A549 (cell line): ENCODE results near the gene CELSR1.

Experiments
- CEBPB ChIP-seq, 2 experiments: fragments of >200 bp in 1 of 2; sonication (Bioruptor Twin) in 1 of 2; formaldehyde crosslinking in 1 of 2; IDR thresholded peaks; 2 replicates each; pipeline ENCODE4 v1.6.1; 2012 to 2016
- CHD2 ChIP-seq: fragments of 150-350 bp; IDR thresholded peaks from 2 replicates; pipeline ENCODE4 v1.6.1; 2014; ENCODE audit warnings: low read length; ENCODE audit not compliant: partially characterized antibody
- HDAC2 ChIP-seq: fragments of 200-600 bp; sonication (generic); IDR thresholded peaks from 2 replicates; pipeline ENCODE4 v1.6.1; 2016
- JUNB ChIP-seq: fragments of >200 bp; sonication (Bioruptor Twin); formaldehyde crosslinking; IDR thresholded peaks from 2 replicates; pipeline ENCODE4 v1.6.1; 2016
- MAFK ChIP-seq: fragments of 450-650 bp; IDR thresholded peaks from 2 replicates; pipeline ENCODE4 v1.6.1; 2014; ENCODE audit not compliant: partially characterized antibody
- POLR2A ChIP-seq: IDR thresholded peaks from 2 replicates; pipeline ENCODE4 v1.6.1; 2012; ENCODE audit warnings: mild to moderate bottlenecking, low read length
- REST ChIP-seq: fragments of 200-600 bp; sonication (generic); IDR thresholded peaks from 2 replicates; pipeline ENCODE4 v1.6.1; 2016; ENCODE audit warnings: antibody characterized with exemption, mild to moderate bottlenecking, moderate library complexity
- TF ChIP-seq, protein P1 (sequence below): fragments of >200 bp; sonication (Bioruptor Twin); formaldehyde crosslinking; IDR thresholded peaks from 3 replicates; pipeline ENCODE4 v1.5.1; 2016
- TF ChIP-seq, protein P2 (sequence below): IDR thresholded peaks from 2 replicates; pipeline ENCODE4 v1.6.1; 2012

DNA sequence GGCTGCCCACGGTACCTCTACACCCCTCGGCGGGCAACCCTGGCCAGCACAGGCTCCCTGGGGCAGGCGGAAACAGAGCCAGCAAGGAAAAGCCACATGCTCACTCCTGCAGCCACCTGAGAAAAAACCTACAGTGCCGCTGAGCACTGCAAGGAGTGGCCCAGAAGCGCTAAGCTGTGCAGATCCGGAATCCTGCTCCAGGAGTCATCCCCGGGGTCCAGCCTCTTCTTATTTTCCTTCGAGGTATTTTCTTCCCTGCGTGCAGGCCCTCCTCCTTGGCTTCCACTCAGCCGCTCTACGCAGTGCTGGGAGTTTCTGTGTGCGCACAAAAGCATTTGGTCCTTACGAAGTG lies 120.9 kb downstream of the CELSR1 start:
- TF ChIP-seq, protein P1, sequence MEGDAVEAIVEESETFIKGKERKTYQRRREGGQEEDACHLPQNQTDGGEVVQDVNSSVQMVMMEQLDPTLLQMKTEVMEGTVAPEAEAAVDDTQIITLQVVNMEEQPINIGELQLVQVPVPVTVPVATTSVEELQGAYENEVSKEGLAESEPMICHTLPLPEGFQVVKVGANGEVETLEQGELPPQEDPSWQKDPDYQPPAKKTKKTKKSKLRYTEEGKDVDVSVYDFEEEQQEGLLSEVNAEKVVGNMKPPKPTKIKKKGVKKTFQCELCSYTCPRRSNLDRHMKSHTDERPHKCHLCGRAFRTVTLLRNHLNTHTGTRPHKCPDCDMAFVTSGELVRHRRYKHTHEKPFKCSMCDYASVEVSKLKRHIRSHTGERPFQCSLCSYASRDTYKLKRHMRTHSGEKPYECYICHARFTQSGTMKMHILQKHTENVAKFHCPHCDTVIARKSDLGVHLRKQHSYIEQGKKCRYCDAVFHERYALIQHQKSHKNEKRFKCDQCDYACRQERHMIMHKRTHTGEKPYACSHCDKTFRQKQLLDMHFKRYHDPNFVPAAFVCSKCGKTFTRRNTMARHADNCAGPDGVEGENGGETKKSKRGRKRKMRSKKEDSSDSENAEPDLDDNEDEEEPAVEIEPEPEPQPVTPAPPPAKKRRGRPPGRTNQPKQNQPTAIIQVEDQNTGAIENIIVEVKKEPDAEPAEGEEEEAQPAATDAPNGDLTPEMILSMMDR, result no peak
- TF ChIP-seq, protein P2, sequence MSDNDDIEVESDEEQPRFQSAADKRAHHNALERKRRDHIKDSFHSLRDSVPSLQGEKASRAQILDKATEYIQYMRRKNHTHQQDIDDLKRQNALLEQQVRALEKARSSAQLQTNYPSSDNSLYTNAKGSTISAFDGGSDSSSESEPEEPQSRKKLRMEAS, result no peak
- TF ChIP-seq HDAC2, result no peak
- TF ChIP-seq POLR2A, result no peak
- TF ChIP-seq MAFK, result no peak
- TF ChIP-seq CEBPB (IDR thresholded peaks at IDR 0.05), result no peak
- no peak for TF ChIP-seq CHD2
- TF ChIP-seq REST, result no peak
- no peak for TF ChIP-seq JUNB
